Measurements from ENCODE around the gene DPYSL4. TPM values are rescaled to one million over a fixed set of nuclear protein-coding genes. Genes with fewer than 3 reads are reported as not detected.

Gene DPYSL4
- total RNA-seq, 2 donors from 2014 or later = 0.27 to 0.44 TPM

- Histone ChIP-seq H3K27me3 (peaks cover 4% of the 10 kb centered on the region), H3K36me3 (no peaks in the 10 kb centered on the region), H3K27ac (no peak overlapping the region), H3K9ac (ENCODE audit: low read depth in 2 of 2, low read length in 2 of 2) (no peak overlapping the region), H3K9me3 (no peaks in the 10 kb centered on the region), H3K4me1 (no peaks in the 10 kb centered on the region), H3K4me3 (no peak overlapping the region)
- intact Hi-C loops (cut with DNase I) = no loop called here
- no peak for TF ChIP-seq CTCF (IDR thresholded peaks at IDR 0.05)
- no peak for DNase-seq
These were observed 6.4 kb downstream of the DPYSL4 start for GRCh38 chr10:132192991-132193665.

- intact Hi-C loops (cut with DNase I) = no loop called here
- H3K27ac ChIP-seq = no peak overlapping the region
- H3K4me3 ChIP-seq = no peak overlapping the region
- TF ChIP-seq CTCF (IDR thresholded peaks at IDR 0.05) = no peak
- DNase-seq = no peak
- no peak overlapping the region for H3K9ac ChIP-seq (ENCODE audit: low read depth in 2 of 2, low read length in 2 of 2)
- H3K36me3 ChIP-seq = no peaks in the 10 kb centered on the region
- no peaks in the 10 kb centered on the region for H3K4me1 ChIP-seq
- H3K27me3 ChIP-seq = no peaks in the 10 kb centered on the region
- no peaks in the 10 kb centered on the region for H3K9me3 ChIP-seq
These were observed 7.3 kb downstream of the DPYSL4 start for GRCh38 chr10:132193907-132194552.

- no peak for DNase-seq
- Histone ChIP-seq H3K4me1 (no peaks in the 10 kb centered on the region), H3K4me3 (no peak overlapping the region), H3K9ac (ENCODE audit: low read depth in 2 of 2, low read length in 2 of 2) (no peak overlapping the region), H3K9me3 (no peaks in the 10 kb centered on the region), H3K27me3 (no peaks in the 10 kb centered on the region), H3K27ac (no peak overlapping the region), H3K36me3 (no peaks in the 10 kb centered on the region)
- no peak for TF ChIP-seq CTCF (IDR thresholded peaks at IDR 0.05)
- intact Hi-C loops (cut with DNase I) = no loop called here
These were observed 8.0 kb downstream of the DPYSL4 start for GRCh38 chr10:132194726-132195125.

GRCh38 chr10:132195366-132196075 lies 8.8 kb downstream of the DPYSL4 start:
- no peak for DNase-seq
- H3K9ac ChIP-seq (ENCODE audit: low read depth in 2 of 2, low read length in 2 of 2) = no peak overlapping the region
- no peaks in the 10 kb centered on the region for H3K4me1 ChIP-seq

More at GRCh38 chr10:132195366-132196075, 8.8 kb downstream of the DPYSL4 start:
- H3K9me3 ChIP-seq = no peaks in the 10 kb centered on the region
- no peak for TF ChIP-seq CTCF (IDR thresholded peaks at IDR 0.05)
- no peaks in the 10 kb centered on the region for H3K27me3 ChIP-seq
- H3K4me3 ChIP-seq = no peak overlapping the region
- intact Hi-C loops (cut with DNase I) = no loop called here
- no peak overlapping the region for H3K27ac ChIP-seq
- H3K36me3 ChIP-seq = no peaks in the 10 kb centered on the region

Data from colonic mucosa (tissue), 4 donors.